ENCODE results near the gene ZBTB4.

ZBTB4 gene

GRCh38 chr17:7440834-7441195 is 38.6 kb downstream of the ZBTB4 start:
- no peak for DNase-seq

GRCh38 chr17:7440113-7440833 is 39.2 kb downstream of the ZBTB4 start:
- peak; percentile 26 for DNase-seq

- DNase-seq: no peak
These were observed 39.8 kb downstream of the ZBTB4 start, which contains the start of gene FGF11 for GRCh38 chr17:7439462-7440112. FGF11 (plus strand) TSS chr17:7439512; CDS start chr17:7439621, 109 bp downstream.

- no peak for DNase-seq
These were observed 40.6 kb downstream of the ZBTB4 start for GRCh38 chr17:7438656-7439460.

GRCh38 chr17:7437950-7438614 is 41.3 kb downstream of the ZBTB4 start:
- peak; percentile 45 for DNase-seq

GRCh38 chr17:7437369-7437863 is 42.0 kb downstream of the ZBTB4 start:
- no peak for DNase-seq

GRCh38 chr17:7436556-7437368 is 42.7 kb downstream of the ZBTB4 start:
- peak; percentile 54 for DNase-seq

GRCh38 chr17:7435676-7436555 is 43.5 kb downstream of the ZBTB4 start:
- peak; percentile 43 for DNase-seq

GRCh38 chr17:7432296-7432695 is 47.1 kb downstream of the ZBTB4 start:
- no peak for DNase-seq

GRCh38 chr17:7431231-7431630 is 48.2 kb downstream of the ZBTB4 start:
- DNase-seq: no peak

GRCh38 chr17:7429722-7430121 is 49.7 kb downstream of the ZBTB4 start:
- DNase-seq: no peak

- no peak for DNase-seq
These were observed 50.9 kb downstream of the ZBTB4 start, which contains the start of gene SPEM3 for GRCh38 chr17:7428557-7428956. SPEM3 (plus strand) TSS chr17:7428857; CDS start chr17:7428903, 46 bp downstream.

GRCh38 chr17:7427549-7427948 is 51.9 kb downstream of the ZBTB4 start:
- DNase-seq: no peak

- DNase-seq: no peak
These were observed 52.4 kb downstream of the ZBTB4 start for GRCh38 chr17:7426896-7427489.

GRCh38 chr17:7426203-7426863 is 53.1 kb downstream of the ZBTB4 start:
- DNase-seq: no peak

- no peak for DNase-seq
These were observed 53.7 kb downstream of the ZBTB4 start for GRCh38 chr17:7425756-7426155.

- DNase-seq: no peak
These were observed 54.1 kb downstream of the ZBTB4 start, which contains the start of gene SPEM2 for GRCh38 chr17:7425316-7425715. SPEM2 (plus strand) TSS chr17:7425616; CDS start chr17:7425689, 73 bp downstream.

- no peak for DNase-seq
These were observed 55.8 kb downstream of the ZBTB4 start for GRCh38 chr17:7423679-7424078.

GRCh38 chr17:7421186-7421585 is 58.2 kb downstream of the ZBTB4 start:
- no peak for DNase-seq

All from effector CD8-positive, alpha-beta T cell (primary cell).